Kidney capillary endothelial cell (primary cell): ENCODE data around the gene KLHDC10.
"Not testable (repeated sequence)": the region's sequence is repeated elsewhere in the genome, so short reads cannot be mapped to it uniquely, and the experiment has no call there.

Experiments used
- DNase-seq: peaks from one replicate; pipeline ENCODE4 v3.0.0-alpha.2; 2018; ENCODE audit warnings: low spot score

The KLHDC10 gene

GRCh38 chr7:130069978-130070860, at the start of gene KLHDC10:
Gene KLHDC10 (plus strand): TSS chr7:130070534. CDS start chr7:130070644, 110 bp downstream.
- peak; percentile 95 for DNase-seq

- DNase-seq, result no peak
Measured at GRCh38 chr7:130021105-130021834, 49.1 kb upstream of the KLHDC10 start.

GRCh38 chr7:130022115-130022514, 48.2 kb upstream of the KLHDC10 start:
- no peak for DNase-seq

GRCh38 chr7:130022623-130023175, 47.6 kb upstream of the KLHDC10 start:
- DNase-seq, result peak; percentile 10

DNA sequence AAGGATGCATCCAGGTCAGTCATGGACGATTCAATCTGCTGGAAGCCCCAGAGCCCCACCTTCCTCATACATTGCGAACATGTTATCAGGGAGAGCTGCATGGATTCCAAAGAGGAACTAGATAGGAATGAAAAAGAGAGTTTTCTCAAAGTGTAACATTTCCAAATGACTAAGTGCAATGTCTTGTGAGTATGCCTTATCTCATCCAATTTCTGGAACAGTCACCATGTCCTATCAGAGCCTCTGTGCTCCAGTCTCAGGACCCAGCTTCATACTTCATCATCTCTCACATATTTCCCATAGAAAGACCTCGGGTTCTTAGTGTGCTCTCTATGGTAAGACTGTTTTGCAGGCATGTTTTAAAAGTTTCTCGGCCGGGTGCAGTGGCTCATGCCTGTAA, 45.9 kb upstream of the KLHDC10 start:
- no peak for DNase-seq

DNA sequence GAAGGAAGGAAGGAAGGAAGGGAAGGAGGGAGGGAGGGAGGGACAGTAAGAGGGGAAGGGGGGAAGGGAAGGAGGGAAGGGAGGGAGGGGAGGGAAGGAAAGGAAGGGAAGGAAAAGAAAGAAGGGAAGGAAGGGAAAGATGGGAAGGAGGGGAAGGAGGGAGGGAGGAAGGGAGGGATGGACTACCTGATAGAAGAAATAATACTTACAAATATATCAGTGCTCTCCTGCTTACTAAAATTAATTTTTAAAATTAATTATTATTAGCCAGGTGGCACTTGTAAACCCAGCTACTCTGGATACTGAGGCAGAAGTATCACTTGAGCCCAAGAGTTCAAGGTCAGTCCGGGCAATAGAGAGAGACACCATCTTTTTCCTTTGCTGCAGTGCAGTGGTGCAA, 37.6 kb upstream of the KLHDC10 start:
- DNase-seq, result no peak

DNA sequence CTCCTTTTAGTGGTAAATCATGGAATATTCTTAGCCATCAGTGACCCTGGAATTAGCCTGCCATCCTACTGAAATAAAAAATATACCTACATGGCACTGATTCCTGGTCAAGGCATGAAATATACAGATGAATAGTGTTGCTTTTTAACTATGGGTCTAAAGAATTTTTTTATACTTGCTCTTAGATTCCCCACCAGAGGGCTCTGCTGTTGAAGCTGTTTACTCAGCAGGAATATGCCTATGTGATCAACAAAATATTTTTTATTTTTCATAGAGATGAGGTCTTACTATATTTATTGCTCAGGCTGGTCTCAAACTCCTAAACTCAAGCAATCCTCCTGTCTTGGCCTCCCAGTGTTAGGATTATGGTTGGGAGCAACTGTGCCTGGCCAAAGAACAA, 32.6 kb upstream of the KLHDC10 start:
- DNase-seq, result no peak

DNA sequence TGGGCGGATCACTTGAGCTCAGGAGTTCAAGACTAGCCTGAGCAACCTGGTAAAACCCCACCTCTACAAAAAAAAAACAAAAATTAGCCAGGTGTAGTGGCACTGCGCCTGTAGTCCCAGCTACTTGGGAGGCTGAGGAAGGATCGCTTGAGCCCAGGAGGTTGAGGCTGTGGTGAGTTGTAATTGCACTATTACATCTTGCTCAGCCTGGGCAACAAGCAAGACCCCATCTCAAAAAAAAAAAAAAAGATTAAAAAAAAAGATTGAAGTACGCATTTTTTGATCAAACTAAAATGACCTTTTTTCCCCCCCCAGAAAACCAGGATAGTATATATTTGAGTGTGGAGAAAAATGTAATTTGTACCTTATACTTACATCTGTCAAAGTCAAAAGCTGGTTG, 29.8 kb upstream of the KLHDC10 start:
- no peak for DNase-seq

- no peak for DNase-seq
Measured at GRCh38 chr7:130047831-130048230, 22.5 kb upstream of the KLHDC10 start.

GRCh38 chr7:130048906-130049305, 21.4 kb upstream of the KLHDC10 start:
- DNase-seq, result no peak

GRCh38 chr7:130052250-130052649, 18.1 kb upstream of the KLHDC10 start:
- DNase-seq, result not testable (repeated sequence)

DNA sequence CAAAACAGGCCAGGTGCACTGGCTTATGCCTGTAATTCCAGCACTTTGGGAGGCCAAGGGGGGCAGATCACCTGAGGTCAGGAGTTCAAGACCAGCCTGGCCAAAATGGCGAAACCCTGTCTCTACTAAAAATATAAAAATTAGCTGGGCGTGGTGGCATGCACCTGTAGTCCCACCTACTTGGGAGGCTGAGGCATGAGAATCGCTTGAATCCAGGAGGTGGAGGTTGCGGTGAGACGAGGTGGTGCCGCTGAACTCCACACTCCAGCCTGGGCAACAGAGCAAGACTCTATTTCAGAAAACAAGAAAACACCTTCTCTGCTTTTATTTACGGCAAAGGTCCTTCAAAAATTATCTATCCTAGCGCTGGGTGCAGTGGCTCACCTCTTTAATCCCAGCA, 15.1 kb upstream of the KLHDC10 start:
- not testable (repeated sequence) for DNase-seq

GRCh38 chr7:130062246-130062645, 8.1 kb upstream of the KLHDC10 start:
- DNase-seq, result no peak

DNA sequence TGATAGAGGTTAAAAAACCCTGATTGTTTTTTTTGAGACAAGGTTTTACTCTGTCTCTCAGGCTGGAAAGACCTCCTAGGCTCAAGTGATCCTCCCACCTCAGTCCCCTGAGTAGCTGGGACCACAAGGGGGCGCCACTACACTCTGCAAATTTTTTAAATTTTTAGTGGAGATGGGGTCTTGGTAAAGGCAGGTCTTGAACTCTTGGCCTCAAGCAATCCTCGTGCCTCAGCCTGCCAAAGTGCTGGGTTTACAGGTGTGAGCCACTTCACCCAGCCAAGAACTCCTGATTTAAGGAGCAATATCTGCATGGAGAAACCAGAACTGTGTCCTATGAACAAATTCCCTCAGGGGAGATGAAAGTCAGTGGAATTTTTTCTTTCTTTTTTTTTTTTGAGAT, 7.3 kb upstream of the KLHDC10 start:
- DNase-seq, result peak; percentile 56

DNA sequence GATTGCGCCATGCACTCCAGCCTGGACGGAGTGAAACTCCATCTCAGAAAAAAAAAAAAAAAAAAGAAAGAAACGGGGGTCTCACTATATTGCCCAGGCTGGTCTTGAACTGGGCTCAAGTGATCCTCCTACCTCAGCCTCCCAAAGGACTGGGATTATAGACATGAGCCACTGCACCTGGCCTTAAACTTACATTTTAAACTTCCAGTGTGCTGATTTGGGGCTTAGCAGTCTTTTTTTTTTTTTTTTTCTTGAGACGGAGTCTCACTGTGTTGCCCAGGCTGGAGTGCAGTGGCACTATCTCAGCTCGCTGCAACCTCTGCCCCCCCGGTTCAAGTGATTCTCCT, 5.8 kb upstream of the KLHDC10 start:
- not testable (repeated sequence) for DNase-seq

GRCh38 chr7:130065500-130066152, 4.7 kb upstream of the KLHDC10 start:
- DNase-seq, result no peak

GRCh38 chr7:130069179-130069977, 956 bp upstream of the KLHDC10 start:
- DNase-seq, result no peak

DNA sequence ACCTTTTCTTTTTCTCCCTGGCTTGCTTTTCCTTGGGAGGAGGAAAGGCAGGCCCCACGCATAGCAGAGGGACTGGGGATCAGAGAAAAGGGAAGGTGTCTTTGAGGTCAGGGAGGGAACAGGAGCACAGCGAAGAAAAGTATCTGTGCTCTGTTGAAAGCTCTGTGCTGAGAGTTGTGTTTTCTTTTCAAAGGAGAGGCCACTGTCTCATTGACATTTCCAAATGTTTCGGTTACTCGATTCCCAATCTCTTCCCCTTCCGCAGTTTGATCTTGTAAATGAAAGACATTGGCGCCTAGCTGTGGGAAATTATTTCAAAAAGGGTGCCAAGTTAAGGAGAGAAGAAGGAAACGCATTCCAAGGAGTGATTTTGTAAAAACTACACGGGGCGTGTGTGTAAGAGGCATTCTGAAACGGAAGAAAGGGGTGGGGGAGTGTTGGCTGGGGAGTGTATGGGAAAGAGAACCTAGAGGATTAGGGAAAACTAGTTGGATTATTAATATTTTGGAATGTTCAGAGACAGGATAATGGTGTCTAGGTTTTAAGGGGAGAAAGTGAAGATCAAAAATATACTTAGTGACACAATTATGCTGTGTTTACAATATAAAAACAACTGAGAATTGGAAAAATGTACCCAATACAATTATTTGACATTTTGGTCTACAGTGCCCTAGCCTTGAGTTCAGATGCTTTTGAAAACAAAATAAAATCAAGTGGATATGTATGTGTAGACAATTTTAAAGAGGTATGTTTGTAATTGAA, 708 bp downstream of the KLHDC10 start:
- peak; percentile 12 for DNase-seq

DNA sequence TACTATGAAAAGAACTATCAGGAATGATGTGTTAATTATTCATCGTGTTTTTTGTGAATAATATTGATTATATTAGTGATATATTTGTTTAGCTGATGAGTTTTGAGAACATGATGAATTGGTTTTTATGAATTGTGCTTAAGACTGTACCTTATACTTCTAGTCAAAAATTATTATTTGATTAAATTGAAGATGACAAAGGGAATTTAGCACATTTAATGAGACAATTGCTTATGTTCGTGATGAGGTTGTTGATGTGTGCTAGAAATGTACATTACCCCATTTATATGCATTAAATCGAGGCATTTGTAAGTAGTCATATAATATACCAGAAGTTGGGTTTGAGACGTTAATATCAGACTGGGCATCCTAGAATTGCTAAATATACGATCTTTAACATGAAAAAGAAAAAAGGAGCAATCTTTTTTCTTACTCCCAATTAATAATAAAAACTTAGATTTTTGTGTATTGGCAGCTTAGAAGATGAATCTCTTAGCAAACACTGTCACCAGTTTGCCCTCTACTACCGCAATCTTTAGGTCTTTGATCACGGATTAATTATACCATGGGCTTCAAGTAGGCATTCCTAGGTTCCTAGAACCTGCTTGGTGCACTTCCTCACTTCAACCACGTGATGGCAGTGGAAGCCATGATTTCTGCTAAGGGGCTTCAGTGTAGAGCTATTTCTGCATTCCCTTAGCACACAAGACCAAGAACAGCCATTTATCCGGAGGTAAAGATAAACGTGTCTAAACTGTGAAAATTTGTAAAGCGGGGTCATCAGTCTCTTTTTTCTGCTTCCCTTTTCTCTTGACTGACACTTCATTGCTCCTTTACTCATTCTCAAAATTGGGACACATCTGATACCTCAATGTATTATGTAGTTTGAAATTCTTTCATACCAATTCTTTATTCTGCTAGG, 1.6 kb downstream of the KLHDC10 start:
- DNase-seq, result peak; percentile 68
